H1 (cell line): ENCODE measurements around the gene MFNG. TPM values are rescaled to one million over a fixed set of nuclear protein-coding genes. Genes with fewer than 3 reads are reported as not detected.
A peak's percentile ranks its signal among the peaks of the same experiment; 100 is the strongest.

Experiments used
- ASH2L ChIP-seq: fragments of 200-600, 300-600 bp; sonication (generic); IDR thresholded peaks from one replicate; pipeline ENCODE4 v1.7.1; 2017; ENCODE audit warnings: low read length
- BACH1 ChIP-seq: IDR thresholded peaks from 2 replicates; pipeline ENCODE4 v1.6.1; 2012; ENCODE audit warnings: low read length, improper control_type of control experiment
- BCL11A ChIP-seq, 2 experiments: IDR thresholded peaks; one replicate each; pipeline ENCODE4 v1.6.1; 2011; ENCODE audit warnings: low read depth in 2 of 2, low read length in 2 of 2, mild to moderate bottlenecking in 2 of 2
- CEBPB ChIP-seq: IDR thresholded peaks from 2 replicates; pipeline ENCODE4 v1.6.1; 2012; ENCODE audit warnings: low read depth, low read length
- CHD2 ChIP-seq: IDR thresholded peaks from 2 replicates; pipeline ENCODE4 v1.6.1; 2012; ENCODE audit warnings: low read length, improper control_type of control experiment
- EGR1 ChIP-seq: IDR thresholded peaks from 2 replicates; pipeline ENCODE4 v1.6.1; 2011; ENCODE audit warnings: low read depth, low read length, borderline replicate concordance
- EP300 ChIP-seq, 2 experiments: IDR thresholded peaks; 1 replicate in 1 of 2; 2 replicates in 1 of 2; pipeline ENCODE4 v1.6.1; 2011 to 2012; ENCODE audit warnings: low read depth in 2 of 2, low read length in 2 of 2, mild to moderate bottlenecking in 2 of 2, borderline replicate concordance in 1 of 2, inconsistent platforms in 1 of 2, moderate library complexity in 1 of 2
- GTF2F1 ChIP-seq: IDR thresholded peaks from 2 replicates; pipeline ENCODE4 v1.6.1; 2012; ENCODE audit warnings: low read depth, low read length, improper control_type of control experiment, borderline replicate concordance
- JUND ChIP-seq: IDR thresholded peaks from 2 replicates; pipeline ENCODE4 v1.6.1; 2011; ENCODE audit warnings: mild to moderate bottlenecking, improper control_type of control experiment, low read length
- KDM1A ChIP-seq: fragments of 200-600, 300-600 bp; sonication (generic); IDR thresholded peaks from 2 replicates; pipeline ENCODE4 v1.7.1; 2016; ENCODE audit warnings: mild to moderate bottlenecking, low read length, borderline replicate concordance
- KDM5A ChIP-seq: fragments of 200-600 bp; IDR thresholded peaks from 2 replicates; pipeline ENCODE4 v1.7.1; 2012; ENCODE audit warnings: mild to moderate bottlenecking, low read length, inconsistent platforms, mixed read lengths
- NANOG ChIP-seq: IDR thresholded peaks from 2 replicates; pipeline ENCODE4 v1.6.1; 2011; ENCODE audit warnings: low read length, low read depth, mild to moderate bottlenecking, inconsistent platforms; ENCODE audit not compliant: insufficient read depth, poor library complexity, severe bottlenecking
- RAD21 ChIP-seq, 2 experiments: IDR thresholded peaks in 1 of 2; conservative IDR thresholded peaks in 1 of 2; 2 replicates each; pipeline ENCODE4 v1.6.1; 2011; ENCODE audit warnings: low read depth in 2 of 2, low read length in 2 of 2, improper control_type of control experiment in 1 of 2, inconsistent platforms in 1 of 2, mild to moderate bottlenecking in 1 of 2, moderate library complexity in 1 of 2
- RBBP5 ChIP-seq: IDR thresholded peaks from 2 replicates; pipeline ENCODE4 v1.7.1; 2012; ENCODE audit warnings: low read depth, mild to moderate bottlenecking, inconsistent platforms, low read length, moderate library complexity, borderline replicate concordance
- RFX5 ChIP-seq: IDR thresholded peaks from 2 replicates; pipeline ENCODE4 v1.6.1; 2011; ENCODE audit warnings: low read depth, low read length, improper control_type of control experiment, borderline replicate concordance
- RNF2 ChIP-seq: fragments of 200-900, 300-1000 bp; sonication (generic); IDR thresholded peaks from 2 replicates; pipeline ENCODE4 v1.7.1; 2016; ENCODE audit warnings: borderline replicate concordance, low read depth, mild to moderate bottlenecking, antibody characterized with exemption, low read length; ENCODE audit not compliant: poor library complexity, severe bottlenecking; ENCODE audit errors: missing control alignments
- SP4 ChIP-seq: IDR thresholded peaks from 2 replicates; pipeline ENCODE4 v1.6.1; 2012; ENCODE audit warnings: low read length, inconsistent platforms
- SRF ChIP-seq: IDR thresholded peaks from 2 replicates; pipeline ENCODE4 v1.6.1; 2011; ENCODE audit warnings: mild to moderate bottlenecking, low read depth, low read length, moderate library complexity
- SUZ12 ChIP-seq: fragments of 200-600 bp; sonication (generic); IDR thresholded peaks from 2 replicates; pipeline ENCODE4 v1.6.1; 2012; ENCODE audit warnings: mild to moderate bottlenecking, inconsistent platforms, low read length, moderate library complexity, mixed read lengths
- YY1 ChIP-seq: IDR thresholded peaks from 2 replicates; pipeline ENCODE4 v1.6.1; 2011; ENCODE audit warnings: low read depth, mild to moderate bottlenecking, low read length
- ZNF274 ChIP-seq: IDR thresholded peaks from 2 replicates; pipeline ENCODE4 v1.7.0; 2012; ENCODE audit warnings: low read length, borderline replicate concordance; ENCODE audit errors: extremely low read depth
- polyA plus RNA-seq, 7 experiments: library from polyadenylated mRNA; depleted of rRNA in 3 of 7; stranded (reverse) in 5 of 7; unstranded in 2 of 7; fragments of >200 nt in 5 of 7; fragments of 200-250 nt in 2 of 7; gene quantifications; 1 replicate in 5 of 7; 2 replicates in 1 of 7; 4 replicates in 1 of 7; pipeline versions ENCODE4 v1.2.1 to v1.2.3, GENCODE V29; 2011 to 2013; ENCODE audit warnings: missing spikeins in 2 of 7, mixed read lengths in 2 of 7
- total RNA-seq: library from RNA; stranded (reverse); fragmentation: NEBNext Ultra II Directional; extraction: Animal tissue kit (Norgen Biotek cat#: 25700); gene quantifications from 2 replicates; pipeline ENCODE4 v1.2.1, GENCODE V29; 2021
- TF ChIP-seq, protein P1 (sequence below): IDR thresholded peaks from 2 replicates; pipeline ENCODE4 v1.6.1; 2011; ENCODE audit warnings: low read length, improper control_type of control experiment
- TF ChIP-seq, protein P2 (sequence below): IDR thresholded peaks from 2 replicates; pipeline ENCODE4 v1.6.1; 2012; ENCODE audit warnings: inconsistent platforms

Gene MFNG
- total and polyA plus RNA-seq, 2 of the 8 experiments (the other 6 are each of a cell fraction or from before 2014, with no cell fraction given): 1.7 to 5.5 TPM

DNA sequence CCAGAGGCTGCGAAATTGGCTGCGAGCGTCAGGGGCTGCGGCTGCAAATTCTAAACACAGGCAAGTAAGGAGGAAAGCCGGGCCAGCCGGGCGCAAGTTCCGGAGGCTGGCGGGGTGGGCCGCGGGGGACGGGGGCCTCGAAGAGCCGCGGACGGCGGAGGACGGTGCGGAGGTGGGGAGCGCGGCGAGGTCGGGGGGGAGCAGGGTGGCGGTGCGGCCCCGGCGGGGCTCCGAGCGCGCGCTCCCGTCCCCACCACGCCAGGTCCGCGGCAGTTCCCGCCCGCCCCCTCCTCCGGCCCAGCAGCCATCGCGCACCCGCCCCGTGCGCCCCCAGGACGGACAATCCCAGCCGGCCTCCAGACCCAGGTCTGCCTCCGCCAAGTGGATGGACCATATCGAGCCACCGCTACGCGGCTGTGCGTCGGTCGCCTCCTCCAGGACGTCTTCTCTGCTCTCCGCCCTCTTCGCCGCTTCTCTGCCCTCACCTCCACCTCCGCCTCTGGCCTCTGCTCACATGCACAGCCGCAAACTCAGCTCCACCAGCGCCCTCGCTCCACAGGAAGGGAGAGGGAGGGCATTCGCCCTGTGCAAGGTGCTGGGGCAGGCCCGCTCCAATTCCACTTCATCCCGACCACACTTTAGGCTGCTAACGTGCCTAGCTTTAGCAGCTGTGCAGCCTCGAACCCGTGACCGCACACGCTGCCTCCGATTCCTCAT is 66.1 kb downstream of the MFNG start (continued):
- TF ChIP-seq GTF2F1 (no peak), JUND (no peak), BACH1 (no peak), ZNF274 (no peak), NANOG (no peak), BCL11A (IDR thresholded peaks at IDR 0.05; ENCODE audit: low read depth in 2 of 2, low read length in 2 of 2) (no peak), ASH2L (no peak), SRF (no peak), RFX5 (no peak), CEBPB (no peak), RNF2 (no peak), RBBP5 (no peak), SP4 (no peak), EP300 (IDR thresholded peaks at IDR 0.05; ENCODE audit: borderline replicate concordance in 1 of 2, low read depth in 2 of 2, low read length in 2 of 2) (no peak), SUZ12 (peak; percentile 24), CHD2 (no peak), KDM5A (no peak), YY1 (no peak; the same call in 1 of the 2 replicates), EGR1 (no peak), KDM1A (no peak), RAD21 (IDR thresholded peaks at IDR 0.05 in 1 of 2, conservative IDR thresholded peaks at IDR 0.05 in 1 of 2; ENCODE audit: low read depth in 2 of 2, low read length in 2 of 2) (peak in 1 of 2 experiments; percentile 6; a peak in 1 of 4 replicates)
- TF ChIP-seq, protein P1, sequence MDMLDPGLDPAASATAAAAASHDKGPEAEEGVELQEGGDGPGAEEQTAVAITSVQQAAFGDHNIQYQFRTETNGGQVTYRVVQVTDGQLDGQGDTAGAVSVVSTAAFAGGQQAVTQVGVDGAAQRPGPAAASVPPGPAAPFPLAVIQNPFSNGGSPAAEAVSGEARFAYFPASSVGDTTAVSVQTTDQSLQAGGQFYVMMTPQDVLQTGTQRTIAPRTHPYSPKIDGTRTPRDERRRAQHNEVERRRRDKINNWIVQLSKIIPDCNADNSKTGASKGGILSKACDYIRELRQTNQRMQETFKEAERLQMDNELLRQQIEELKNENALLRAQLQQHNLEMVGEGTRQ: no peak
- TF ChIP-seq, protein P2, sequence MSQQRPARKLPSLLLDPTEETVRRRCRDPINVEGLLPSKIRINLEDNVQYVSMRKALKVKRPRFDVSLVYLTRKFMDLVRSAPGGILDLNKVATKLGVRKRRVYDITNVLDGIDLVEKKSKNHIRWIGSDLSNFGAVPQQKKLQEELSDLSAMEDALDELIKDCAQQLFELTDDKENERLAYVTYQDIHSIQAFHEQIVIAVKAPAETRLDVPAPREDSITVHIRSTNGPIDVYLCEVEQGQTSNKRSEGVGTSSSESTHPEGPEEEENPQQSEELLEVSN: no peak
